ENCODE results near the gene CADM2.
"Not testable (repeated sequence)": the region's sequence is repeated elsewhere in the genome, so short reads cannot be mapped to it uniquely, and the experiment has no call there.

Gene CADM2

DNA sequence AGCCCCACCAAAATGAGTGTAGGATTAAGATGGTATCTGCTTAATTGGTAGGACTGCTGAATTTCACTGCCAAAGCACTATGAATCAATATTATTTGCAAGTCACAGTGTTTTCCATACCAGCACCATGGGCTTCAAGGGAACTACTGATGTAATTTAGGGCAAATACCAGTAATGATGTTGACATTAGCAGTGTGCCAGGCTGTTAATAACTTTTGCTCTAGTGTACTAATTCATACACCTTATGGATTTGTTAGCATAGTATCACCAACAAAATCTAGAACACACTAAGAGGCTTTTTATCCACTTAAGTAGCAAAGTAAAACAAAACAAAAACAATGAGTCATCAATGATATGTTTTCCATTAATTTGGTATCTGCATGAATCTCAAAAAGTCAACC, 888.2 kb downstream of the CADM2 start:
- DNase-seq: no peak

DNA sequence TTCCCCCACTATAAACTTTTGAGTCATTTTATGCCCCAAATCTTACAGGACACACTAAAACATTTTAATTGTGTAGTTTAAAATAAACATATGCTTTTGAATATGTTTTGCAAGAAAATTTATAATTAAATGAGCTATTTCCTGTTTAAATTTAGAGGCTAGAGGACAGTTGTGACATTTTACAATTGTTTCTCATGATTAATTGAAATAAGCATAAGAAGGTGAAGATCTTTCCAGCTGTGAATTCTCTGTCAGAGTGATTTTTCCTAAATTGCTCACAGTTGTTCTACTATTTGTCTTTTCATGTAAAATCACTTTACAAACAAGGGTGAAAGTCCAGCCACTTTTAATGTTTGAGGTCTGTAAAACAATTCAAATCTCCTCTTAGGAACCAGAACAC, 892.3 kb downstream of the CADM2 start:
- DNase-seq: no peak

DNA sequence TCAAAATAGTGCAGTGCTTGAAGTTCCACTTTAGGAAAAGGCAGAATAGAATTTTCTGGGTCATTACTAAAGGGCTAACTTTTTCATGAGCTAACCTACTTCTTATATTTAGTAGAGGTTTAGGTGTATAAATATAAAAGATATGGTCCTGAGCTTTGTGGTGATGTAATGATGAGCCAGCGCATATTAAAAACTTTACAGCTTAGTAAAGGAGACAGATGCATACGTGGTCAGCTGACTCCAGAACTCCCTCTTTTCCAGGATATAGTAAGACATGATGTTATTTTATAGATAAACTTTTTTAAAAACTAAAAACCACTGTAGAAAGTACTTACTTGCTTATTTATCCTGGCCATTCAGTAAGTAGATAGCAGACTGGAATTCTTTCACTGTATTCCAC, 895.0 kb downstream of the CADM2 start:
- DNase-seq: no peak

DNA sequence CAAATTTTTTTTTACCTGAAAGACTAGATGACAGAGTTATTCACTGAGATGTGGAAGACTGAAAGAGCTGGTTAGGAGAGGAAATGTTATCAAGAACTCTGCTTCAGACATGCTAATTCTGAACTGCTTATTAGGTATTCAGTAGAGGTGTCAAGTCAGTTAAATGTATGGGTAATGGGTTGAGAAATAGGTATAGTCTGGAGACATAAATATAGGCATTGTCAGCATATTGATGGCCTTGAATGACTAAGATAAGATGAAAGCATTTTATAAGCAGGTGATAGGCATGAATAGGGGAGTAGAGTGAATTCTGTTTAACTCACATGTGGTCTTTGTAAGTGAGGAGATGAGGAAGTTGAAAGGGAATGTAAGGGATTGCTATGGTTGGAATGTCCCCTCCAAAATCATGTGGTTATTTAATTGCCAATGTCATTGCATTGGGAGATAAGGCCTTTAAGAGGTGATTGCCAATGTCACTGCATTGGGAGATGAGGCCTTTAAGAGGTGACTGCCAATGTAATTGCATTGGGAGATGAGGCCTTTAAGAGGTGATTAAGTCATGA, 904.2 kb downstream of the CADM2 start:
- DNase-seq: no peak

DNA sequence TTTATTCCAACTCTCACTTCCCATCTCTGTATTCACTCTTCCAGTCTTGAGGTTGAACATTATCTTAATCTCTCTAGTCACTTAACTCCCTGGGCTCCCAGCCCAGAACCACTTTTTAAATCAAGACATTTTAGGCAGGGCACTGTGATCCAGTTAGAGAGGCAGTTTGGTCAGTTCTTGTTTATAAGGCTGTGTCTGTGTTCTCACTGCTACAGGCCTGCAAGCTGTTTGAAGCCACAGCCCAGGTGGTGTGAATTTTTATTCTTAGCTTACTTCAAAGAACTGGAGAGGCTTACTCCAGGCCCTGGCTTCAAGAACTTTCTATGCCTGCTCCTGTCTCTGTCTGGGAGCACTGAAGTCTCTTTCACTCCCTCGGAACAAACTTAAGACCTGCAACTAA, 906.1 kb downstream of the CADM2 start:
- DNase-seq: no peak

DNA sequence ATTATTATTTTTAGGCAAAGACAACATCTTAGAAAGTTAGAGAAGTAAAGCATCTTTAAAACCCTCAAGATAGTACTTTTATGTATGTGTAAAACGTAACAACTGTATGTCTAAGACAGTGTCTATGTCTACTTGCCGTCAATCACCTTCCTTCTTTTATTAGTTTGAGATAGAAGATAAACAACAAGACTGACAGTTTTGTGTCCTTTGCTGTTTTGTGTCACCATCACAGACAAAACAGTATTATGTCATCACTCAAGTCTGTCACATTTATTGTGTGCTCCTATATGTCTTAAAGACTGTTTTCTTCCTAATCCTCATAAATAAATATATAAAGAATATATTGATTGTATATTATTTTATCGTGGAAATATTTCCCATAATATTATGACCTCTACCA, 908.3 kb downstream of the CADM2 start:
- no peak for DNase-seq

DNA sequence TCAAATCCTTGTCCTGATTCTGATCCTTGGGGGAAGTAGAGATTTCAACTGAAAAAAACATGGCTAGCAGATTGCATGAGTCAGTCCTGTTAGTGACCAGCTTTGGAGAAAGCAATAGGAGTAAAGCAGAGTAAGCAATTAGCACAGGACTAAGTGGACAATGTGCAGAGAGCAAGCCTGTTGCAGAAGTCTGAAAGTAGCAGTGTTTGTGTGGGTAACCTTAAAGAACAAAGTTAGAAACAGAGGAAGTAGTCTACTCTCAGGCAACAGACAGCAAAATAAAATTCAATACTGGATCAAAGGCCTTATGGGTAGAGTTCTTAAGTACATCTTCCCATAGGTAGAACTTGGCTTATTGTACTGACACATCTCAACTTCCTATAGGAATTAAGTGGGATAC, 916.8 kb downstream of the CADM2 start:
- no peak for DNase-seq

DNA sequence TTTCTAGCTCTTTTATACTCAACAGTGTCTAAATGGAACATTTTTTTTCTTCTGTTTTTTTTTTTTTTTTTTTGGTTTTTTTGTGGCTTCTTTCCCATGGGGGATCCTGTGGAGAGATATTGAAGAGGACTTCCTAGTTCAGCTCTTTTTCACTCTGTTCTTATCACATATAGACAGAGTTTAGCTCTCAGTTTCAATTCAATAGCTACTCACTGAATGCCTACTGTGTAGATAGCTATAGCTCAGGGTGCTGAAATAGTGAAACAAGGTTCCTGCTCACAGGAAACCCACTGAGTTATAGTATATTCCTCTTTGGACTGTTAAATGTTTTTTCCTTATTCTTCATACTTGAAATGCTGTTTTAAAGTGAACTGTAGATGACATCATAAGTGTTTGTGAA, 918.8 kb downstream of the CADM2 start:
- no peak for DNase-seq

DNA sequence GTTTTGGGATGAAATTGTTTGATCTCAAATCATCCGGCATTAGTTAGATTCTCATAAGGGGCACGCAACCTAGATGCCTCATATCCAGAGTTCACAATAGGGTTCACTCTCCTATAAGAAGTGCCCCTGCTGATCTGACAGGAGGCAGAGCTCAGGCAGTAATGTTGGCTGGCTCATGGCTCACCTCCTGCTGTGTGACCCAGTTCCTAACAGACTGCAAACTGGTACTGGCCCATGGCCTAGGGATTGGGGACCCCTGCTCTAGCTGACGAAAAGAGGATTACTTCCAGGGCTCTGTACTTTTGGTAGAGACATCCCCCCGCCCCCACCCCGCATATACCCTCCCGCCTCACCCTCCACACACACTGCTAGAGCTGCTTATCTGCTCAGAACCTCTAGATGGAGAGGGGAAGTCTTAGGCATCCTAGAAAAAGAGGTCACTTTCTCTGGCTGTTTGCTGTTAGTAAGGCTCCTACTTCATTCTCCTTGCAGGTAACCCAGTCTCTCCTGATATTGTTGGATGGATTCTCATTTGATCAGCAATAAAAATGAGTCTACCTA, 923.1 kb downstream of the CADM2 start:
- DNase-seq: no peak

DNA sequence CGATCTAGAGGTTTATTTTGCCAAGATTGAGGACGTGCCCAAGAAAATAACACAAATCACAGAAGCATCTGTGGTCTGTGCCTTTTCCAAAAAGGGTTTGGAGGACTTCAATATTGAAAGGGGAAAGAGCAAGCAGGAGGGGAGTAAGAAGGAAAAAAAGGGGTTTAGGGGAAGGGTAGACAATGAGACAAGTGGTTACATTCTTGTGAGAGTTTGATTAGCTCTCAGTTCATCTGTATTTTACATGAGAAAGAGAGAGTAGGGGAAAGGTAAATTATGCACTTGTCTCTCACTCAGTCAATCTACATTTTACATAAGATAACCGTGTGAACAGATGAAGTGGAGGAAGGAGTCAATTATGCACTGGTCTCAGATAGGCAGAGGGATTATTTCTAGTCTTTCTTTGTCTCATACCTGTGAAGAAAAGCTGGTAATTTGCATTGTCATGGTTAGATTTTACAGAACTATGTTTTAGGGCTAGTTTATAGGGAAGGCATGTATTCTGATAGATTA, 931.3 kb downstream of the CADM2 start:
- no peak for DNase-seq

DNA sequence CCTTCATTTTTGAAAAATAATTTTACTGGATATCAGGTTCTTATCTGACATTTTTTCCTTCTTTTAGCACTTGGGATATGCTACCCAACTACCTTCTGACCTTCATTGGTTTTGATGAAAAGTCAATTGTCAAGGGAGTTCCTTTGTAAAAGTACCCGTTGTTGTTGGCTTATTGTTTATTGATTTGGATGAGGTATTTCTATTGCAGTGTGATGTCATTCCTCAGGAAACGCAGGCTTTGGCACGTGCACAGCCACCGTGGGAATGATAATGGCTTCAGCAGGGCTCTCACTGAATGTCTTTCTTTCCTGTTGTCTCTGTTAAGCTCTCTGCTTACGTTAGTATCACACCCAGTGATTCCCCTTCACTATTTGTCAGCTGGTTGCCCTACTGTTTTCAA, 944.6 kb downstream of the CADM2 start:
- no peak for DNase-seq

DNA sequence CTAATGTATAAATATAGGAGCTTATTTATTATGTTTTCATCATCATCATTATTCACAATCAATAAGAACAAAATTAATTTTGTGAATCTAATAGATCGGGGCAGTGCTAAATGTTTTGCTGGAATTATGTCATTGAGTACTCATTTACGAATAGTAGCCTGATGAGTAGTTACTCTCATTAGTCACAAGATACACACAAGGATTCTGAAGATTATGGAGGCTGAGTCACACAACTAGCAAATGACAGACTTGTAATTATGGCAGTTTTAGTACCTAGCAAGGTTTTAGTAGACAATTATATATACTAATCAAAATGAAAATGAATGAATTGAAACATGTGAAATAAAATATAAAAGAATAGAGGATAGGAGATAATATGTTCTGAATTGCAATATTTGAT, 954.2 kb downstream of the CADM2 start:
- no peak for DNase-seq

DNA sequence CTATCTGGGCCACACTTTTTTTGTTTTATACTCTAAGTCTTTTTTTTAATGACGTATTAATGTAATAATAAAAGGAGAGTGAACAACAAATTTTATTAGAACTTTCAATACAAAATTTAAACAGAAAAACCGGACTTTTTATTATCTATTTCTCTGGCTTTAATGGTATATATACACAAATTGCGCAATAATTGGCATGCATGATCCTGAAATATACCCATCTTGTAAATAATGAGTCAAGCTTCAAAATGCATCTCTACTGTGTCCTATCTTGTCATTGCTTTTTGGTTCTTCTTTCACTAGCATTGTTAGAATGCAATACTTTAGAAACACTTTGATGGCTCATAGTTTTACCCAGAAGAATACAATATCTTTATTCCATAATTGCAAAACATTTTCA, 963.6 kb downstream of the CADM2 start:
- no peak for DNase-seq

DNA sequence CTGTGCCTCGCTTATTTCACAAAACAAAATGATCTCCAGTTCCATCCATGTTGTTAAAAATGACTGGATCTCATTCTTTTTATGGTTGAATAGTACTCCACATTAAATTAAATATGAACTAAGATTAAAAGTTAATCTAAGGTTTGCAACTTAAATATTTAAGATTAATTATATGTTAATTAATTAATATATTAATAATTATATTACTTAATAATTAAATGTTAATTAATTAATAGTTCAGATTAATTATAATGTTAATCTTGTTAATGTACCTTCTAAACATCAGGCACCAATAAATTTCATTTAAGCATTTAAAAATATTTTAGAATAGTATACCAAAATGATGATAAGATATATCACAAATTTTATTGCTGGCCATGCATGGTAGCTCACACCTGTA, 971.9 kb downstream of the CADM2 start:
- DNase-seq: no peak

DNA sequence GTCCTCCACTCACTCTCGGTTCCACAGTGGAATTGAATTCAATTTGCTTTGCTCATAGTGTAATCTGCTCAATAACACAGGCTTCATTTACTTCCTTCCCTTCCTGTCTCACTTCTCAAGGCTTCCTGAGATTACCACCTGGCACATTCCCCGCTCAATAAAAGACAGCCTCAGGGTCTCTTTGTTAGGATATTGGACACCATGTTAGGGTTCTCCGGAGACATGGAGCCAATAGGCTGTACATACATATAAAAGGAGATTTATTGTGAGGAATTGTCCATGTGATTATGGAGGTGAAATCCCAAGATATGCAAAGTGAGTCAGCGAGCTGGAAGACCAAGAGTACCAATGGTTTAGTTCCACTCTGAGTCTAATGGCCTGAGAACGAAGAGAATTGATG, 974.5 kb downstream of the CADM2 start:
- no peak for DNase-seq

DNA sequence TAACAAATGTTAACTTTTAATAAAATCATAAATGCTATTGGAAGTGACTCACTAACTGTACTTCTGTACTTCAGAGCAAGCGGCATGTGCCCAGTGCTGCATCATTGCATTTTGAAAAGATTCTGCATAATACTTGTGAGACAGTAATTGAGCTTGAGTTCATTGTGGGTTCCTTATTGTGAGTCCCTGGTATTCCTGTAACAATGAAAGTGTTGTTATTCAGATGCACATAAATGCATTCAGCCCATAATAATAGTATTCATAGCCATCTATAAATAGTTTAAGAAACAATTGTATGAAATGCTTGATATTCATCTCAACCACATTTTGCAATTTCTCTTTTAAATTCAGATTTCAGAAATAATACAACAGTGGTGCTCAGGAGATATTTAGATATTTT, 976.4 kb downstream of the CADM2 start:
- no peak for DNase-seq

DNA sequence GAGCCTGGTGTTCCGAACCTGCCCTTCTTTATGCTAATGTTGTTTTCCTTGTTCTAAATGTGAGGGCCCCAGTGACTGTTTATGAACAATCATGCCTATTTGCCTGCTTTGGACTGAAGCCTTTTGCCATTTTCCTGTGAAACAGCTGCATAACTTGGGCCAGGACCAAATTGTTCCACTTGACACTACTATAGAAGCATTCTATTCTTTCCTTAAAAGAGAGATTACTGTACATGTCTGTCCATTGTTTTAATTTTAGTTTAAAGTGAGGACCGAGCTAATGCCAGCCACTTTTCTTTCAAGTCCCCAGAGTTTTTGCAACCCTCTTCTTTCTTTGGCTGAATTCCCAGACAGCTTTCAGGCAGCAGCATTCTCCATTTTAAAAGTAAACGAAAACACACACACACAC, 980.3 kb downstream of the CADM2 start:
- DNase-seq: peak; percentile 47

DNA sequence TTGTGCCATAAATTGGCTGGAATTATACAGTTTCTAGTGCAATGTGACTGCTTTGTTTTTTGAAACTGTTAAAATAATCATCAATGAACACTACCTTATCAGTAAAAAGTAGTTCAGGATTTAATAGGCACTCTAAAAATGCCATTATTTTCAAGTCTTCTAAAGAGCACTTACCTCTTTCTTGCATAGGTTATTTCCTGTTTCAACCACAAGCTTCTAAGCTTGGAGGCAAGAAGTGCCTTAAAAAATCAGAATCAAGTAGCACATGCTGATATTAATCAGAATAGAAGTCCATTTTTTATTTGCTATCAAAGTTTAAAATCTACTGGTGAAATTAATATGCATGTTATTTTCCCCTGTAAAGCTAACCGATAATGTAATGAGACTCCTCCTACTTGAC, 991.6 kb downstream of the CADM2 start:
- DNase-seq: no peak

DNA sequence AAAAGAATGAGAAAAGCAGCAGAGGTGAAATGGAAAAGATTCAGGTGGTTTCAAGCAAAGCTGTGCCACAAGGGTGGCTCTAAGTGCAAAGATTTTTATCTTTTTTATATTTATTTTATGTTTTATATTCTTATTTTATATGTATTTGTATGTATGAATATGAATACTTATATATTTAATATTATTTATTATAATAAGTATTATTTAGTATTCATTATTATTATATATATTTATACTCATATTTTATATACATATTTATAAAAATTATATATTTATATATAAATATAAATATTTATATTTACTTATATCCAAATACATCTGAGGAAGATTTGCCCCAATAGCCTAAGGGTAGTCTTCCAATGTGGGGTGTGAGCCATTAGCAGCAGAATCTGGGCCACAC, 1002.0 kb downstream of the CADM2 start:
- DNase-seq: no peak

DNA sequence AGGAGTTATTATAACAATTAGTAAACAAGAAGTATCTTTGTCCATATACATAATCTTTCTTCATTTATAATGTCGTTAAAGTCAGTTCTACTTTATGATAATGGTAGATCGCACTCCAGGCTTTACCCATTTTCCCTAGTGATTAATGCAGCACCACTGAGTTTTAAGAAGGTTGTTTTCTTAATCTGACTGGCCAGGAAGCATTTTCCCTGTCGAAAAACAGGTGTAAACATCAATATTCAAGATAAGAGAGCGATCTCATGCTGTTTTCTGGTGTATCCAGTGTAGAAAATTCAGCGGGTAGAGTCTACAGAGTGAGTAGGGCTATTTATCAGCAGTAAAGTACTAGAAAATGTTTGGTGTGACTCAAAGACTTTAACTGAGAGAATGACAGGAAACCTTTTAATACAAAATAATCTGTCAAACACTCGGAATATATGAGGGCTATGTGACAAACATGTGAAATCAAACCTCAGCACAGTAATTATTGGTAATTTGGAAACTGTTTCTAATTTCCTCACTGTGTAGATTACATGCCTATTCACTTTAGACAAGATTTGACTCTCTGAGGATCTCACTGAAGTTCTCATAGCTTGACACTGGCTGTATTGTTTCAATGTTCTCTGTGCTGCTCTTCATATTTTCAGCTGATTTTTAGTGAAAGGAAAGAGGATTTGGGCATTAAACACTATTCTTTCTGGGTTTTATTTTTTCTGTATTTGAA, 1019.0 kb downstream of the CADM2 start:
- DNase-seq: no peak

DNA sequence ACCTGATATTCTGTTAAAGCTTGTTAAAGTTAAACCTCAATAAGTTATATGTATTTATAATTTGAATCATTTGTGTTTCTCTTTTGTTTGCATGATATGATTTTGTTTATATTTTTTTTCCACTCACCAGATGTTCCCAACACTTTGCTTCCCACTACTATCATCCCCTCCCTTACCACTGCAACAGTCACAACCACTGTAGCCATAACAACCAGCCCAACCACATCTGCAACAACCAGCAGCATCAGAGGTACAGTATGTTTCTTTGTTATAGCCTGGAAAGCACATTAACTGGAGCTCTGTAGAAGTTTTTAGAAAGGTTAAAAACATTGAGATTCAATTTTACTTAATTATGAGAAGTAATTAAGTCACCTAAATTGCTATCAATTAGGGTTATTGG, 1020.2 kb downstream of the CADM2 start:
- no peak for DNase-seq

DNA sequence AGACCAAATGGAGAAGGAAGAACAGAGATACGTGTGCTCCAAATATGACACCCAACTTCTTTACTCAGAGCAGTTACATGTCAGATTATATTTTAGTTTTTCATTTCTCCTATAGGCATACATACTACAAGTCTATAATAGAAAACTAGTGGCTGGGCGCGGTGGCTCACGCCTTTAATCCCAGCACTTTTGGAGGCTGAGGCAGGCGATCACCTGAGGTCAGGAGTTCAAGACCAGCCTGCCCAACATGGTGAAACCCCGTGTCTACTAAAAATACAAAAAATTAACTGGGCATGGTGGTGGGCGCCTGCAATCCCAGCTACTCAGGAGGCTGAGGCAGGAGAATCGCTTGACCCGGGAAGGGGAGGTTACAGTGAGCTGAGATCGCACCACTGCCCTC, 1030.8 kb downstream of the CADM2 start:
- not testable (repeated sequence) for DNase-seq

DNA sequence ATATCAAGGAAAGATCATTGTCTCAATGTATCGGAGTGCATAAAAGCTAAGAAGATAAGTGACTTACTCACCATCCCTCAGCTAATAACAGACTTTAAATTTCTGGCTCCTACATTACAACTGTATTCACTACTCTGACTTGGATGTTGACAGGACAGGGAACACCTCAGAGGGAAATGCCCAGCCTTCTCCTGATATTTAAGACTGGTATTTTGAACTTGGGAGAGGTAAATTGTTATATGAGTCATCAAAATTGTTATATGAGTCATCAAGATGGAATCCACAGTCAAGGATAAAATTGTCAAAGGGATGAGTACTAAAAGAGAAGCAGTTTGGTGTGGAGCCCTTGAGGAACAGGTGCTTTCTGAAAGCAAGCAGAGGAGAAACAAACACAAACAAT, 1070.8 kb downstream of the CADM2 start:
- no peak for DNase-seq

DNA sequence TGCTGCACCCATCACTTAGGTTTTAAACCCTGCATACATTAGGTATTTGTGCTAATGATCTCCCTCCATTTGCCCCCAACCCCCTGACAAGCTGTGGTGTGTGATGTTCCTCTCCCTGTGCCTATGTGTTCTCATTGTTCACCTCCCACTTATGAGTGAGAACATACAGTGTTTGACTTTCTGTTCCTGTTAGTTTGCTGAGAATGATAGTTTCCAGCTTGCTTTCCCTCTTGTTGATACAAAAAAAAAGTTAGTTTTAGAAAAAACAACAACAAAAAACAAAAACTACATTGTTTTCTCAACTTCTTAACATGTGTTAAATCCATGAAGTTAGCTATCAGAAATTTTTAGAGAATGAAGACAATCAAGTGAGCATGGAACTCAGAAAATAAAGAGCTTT, 1079.1 kb downstream of the CADM2 start:
- no peak for DNase-seq

Measured in right hindlimb (tissue), 1 donor.